Measurements from ENCODE around the gene PDE11A.
A peak's percentile ranks its signal among the peaks of the same experiment; 100 is the strongest.
"Not testable (repeated sequence)": the region's sequence is repeated elsewhere in the genome, so short reads cannot be mapped to it uniquely, and the experiment has no call there.

The PDE11A gene

GRCh38 chr2:178074123-178075005 lies 1.8 kb upstream of the PDE11A start:
- no peak for DNase-seq (ENCODE audit: low spot score)

GRCh38 chr2:178072000-178072382 lies 586 bp downstream of the PDE11A start:
- DNase-seq (ENCODE audit: low spot score) = no peak

- no peak for DNase-seq (ENCODE audit: low spot score)
Observed at GRCh38 chr2:178070824-178071223, 1.8 kb downstream of the PDE11A start.

GRCh38 chr2:178069551-178069950 lies 3.0 kb downstream of the PDE11A start:
- no peak for DNase-seq (ENCODE audit: low spot score)

GRCh38 chr2:178068823-178069454 lies 3.6 kb downstream of the PDE11A start:
- DNase-seq (ENCODE audit: low spot score) = no peak

- no peak for DNase-seq (ENCODE audit: low spot score)
Observed at GRCh38 chr2:178066890-178067669, 5.5 kb downstream of the PDE11A start.

GRCh38 chr2:178066324-178066723 lies 6.3 kb downstream of the PDE11A start:
- DNase-seq (ENCODE audit: low spot score) = no peak

- DNase-seq (ENCODE audit: low spot score) = no peak
Observed at GRCh38 chr2:178059681-178060080, 12.9 kb downstream of the PDE11A start.

- DNase-seq (ENCODE audit: low spot score) = no peak
Observed at GRCh38 chr2:178059111-178059510, 13.5 kb downstream of the PDE11A start.

- DNase-seq (ENCODE audit: low spot score) = no peak
Observed at GRCh38 chr2:178057179-178057680, 15.3 kb downstream of the PDE11A start.

- DNase-seq (ENCODE audit: low spot score) = no peak
Observed at GRCh38 chr2:178056345-178056744, 16.2 kb downstream of the PDE11A start.

- DNase-seq (ENCODE audit: low spot score) = not testable (repeated sequence)
Observed at GRCh38 chr2:178051257-178051656, 21.3 kb downstream of the PDE11A start.

- no peak for DNase-seq (ENCODE audit: low spot score)
Observed at GRCh38 chr2:178047391-178047790, 25.2 kb downstream of the PDE11A start.

GRCh38 chr2:178044836-178045235 lies 27.7 kb downstream of the PDE11A start:
- DNase-seq (ENCODE audit: low spot score) = peak; percentile 13

GRCh38 chr2:178043266-178043665 lies 29.3 kb downstream of the PDE11A start:
- DNase-seq (ENCODE audit: low spot score) = no peak

- DNase-seq (ENCODE audit: low spot score) = not testable (repeated sequence)
Observed at GRCh38 chr2:178033583-178033982, 39.0 kb downstream of the PDE11A start.

- no peak for DNase-seq (ENCODE audit: low spot score)
Observed at GRCh38 chr2:178029342-178029741, 43.2 kb downstream of the PDE11A start.

- no peak for DNase-seq (ENCODE audit: low spot score)
Observed at GRCh38 chr2:178025551-178026185, 46.9 kb downstream of the PDE11A start.

- DNase-seq (ENCODE audit: low spot score) = no peak
Observed at GRCh38 chr2:178018141-178018540, 54.4 kb downstream of the PDE11A start.

GRCh38 chr2:178016612-178017011 lies 56.0 kb downstream of the PDE11A start:
- DNase-seq (ENCODE audit: low spot score) = no peak

GRCh38 chr2:178012639-178013038 lies 59.9 kb downstream of the PDE11A start:
- DNase-seq (ENCODE audit: low spot score) = no peak

- DNase-seq (ENCODE audit: low spot score) = no peak
Observed at GRCh38 chr2:178009813-178010212, 62.8 kb downstream of the PDE11A start.

Measured in HuH-7.5 (cell line).